Progenitor cell of endocrine pancreas (in vitro differentiated cells): Measurements from ENCODE around the gene PRSS50. TPM values are rescaled to one million over a fixed set of nuclear protein-coding genes. Genes with fewer than 3 reads are reported as not detected.

Experiments
- DNase-seq: peaks from one replicate; pipeline ENCODE4 v3.0.0; 2021; ENCODE audit warnings: low spot score; ENCODE audit not compliant: unreplicated experiment
- H3K27ac Mint-ChIP-seq: 2 replicates; pipeline ENCODE4 v1.8.0; 2021; ENCODE audit warnings: mild to moderate bottlenecking, moderate library complexity, mixed read lengths
- H3K27me3 Mint-ChIP-seq: 2 replicates; pipeline ENCODE4 v1.8.0; 2021; ENCODE audit warnings: mixed read lengths
- H3K36me3 Mint-ChIP-seq: 2 replicates; pipeline ENCODE4 v1.8.0; 2022; ENCODE audit warnings: mixed read lengths; ENCODE audit not compliant: insufficient read depth
- H3K4me1 Mint-ChIP-seq: 2 replicates; pipeline ENCODE4 v1.8.0; 2021; ENCODE audit warnings: low read depth, mixed read lengths
- H3K4me3 Mint-ChIP-seq: 2 replicates; pipeline ENCODE4 v1.8.0; 2021; ENCODE audit warnings: low read depth, mild to moderate bottlenecking, moderate library complexity, mixed read lengths
- H3K9me3 Mint-ChIP-seq: 2 replicates; pipeline ENCODE4 v1.8.0; 2021; ENCODE audit warnings: low read depth, mixed read lengths
- total RNA-seq: library from RNA; stranded (reverse); gene quantifications from 2 replicates; pipeline ENCODE4 v1.2.1, GENCODE V29; 2021
- TF ChIP-seq, protein P1 (sequence below): fragments of 200-600 bp; sonication (generic); IDR thresholded peaks from one replicate; pipeline ENCODE4 v1.5.0; 2021; ENCODE audit warnings: antibody characterized with exemption, mild to moderate bottlenecking; ENCODE audit not compliant: unreplicated experiment

The PRSS50 gene
- total RNA-seq, 1 donor from 2014 or later: 1.9 TPM

DNA sequence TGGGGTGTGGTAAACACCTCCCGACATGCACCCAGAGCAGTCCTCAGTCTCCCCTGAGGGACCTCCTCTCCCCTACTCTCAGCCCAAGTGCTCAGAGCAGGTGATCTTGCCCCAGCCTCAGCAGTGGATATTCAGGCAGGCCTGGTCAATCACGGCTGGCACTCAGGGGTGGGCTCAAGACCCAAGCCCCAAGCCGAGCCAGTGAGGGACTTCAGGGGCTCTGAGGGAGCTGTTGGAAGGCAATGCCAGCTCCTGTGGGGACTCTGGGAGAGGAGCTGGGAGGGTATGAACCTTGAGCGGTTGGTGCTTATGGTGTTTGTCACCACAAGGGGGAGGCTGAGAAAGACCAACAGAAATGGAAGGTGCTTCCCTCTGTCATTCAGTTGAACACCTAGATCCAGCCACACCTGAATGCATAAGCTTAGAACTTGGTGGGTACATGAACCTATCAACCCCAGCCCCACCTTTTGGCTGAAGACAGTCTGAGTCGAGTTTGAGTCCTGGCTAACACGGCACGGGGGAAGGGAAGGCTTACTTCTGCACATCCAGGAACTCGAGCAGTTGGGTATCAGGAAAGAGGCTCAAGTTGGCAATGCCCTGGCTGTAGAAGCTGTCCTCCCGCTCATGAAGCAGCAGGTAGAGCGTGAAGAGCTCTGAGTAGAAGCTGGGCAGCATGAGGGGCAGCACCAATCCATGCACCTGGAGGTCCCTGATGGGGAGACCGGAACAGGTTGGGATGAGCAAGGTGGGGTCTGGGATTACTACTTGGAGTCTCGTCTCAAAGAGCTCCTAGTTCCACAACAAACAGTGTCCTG is 43.4 kb downstream of the PRSS50 start:
- TF ChIP-seq, protein P1, sequence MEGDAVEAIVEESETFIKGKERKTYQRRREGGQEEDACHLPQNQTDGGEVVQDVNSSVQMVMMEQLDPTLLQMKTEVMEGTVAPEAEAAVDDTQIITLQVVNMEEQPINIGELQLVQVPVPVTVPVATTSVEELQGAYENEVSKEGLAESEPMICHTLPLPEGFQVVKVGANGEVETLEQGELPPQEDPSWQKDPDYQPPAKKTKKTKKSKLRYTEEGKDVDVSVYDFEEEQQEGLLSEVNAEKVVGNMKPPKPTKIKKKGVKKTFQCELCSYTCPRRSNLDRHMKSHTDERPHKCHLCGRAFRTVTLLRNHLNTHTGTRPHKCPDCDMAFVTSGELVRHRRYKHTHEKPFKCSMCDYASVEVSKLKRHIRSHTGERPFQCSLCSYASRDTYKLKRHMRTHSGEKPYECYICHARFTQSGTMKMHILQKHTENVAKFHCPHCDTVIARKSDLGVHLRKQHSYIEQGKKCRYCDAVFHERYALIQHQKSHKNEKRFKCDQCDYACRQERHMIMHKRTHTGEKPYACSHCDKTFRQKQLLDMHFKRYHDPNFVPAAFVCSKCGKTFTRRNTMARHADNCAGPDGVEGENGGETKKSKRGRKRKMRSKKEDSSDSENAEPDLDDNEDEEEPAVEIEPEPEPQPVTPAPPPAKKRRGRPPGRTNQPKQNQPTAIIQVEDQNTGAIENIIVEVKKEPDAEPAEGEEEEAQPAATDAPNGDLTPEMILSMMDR: no peak
- Mint-ChIP-seq H3K27ac (no peak overlapping the region), H3K9me3 (no peaks in the 10 kb centered on the region), H3K27me3 (peaks cover 73% of the 10 kb centered on the region), H3K36me3 (no peaks in the 10 kb centered on the region), H3K4me1 (peaks cover 4% of the 10 kb centered on the region), H3K4me3 (no peak overlapping the region)
- DNase-seq: no peak

DNA sequence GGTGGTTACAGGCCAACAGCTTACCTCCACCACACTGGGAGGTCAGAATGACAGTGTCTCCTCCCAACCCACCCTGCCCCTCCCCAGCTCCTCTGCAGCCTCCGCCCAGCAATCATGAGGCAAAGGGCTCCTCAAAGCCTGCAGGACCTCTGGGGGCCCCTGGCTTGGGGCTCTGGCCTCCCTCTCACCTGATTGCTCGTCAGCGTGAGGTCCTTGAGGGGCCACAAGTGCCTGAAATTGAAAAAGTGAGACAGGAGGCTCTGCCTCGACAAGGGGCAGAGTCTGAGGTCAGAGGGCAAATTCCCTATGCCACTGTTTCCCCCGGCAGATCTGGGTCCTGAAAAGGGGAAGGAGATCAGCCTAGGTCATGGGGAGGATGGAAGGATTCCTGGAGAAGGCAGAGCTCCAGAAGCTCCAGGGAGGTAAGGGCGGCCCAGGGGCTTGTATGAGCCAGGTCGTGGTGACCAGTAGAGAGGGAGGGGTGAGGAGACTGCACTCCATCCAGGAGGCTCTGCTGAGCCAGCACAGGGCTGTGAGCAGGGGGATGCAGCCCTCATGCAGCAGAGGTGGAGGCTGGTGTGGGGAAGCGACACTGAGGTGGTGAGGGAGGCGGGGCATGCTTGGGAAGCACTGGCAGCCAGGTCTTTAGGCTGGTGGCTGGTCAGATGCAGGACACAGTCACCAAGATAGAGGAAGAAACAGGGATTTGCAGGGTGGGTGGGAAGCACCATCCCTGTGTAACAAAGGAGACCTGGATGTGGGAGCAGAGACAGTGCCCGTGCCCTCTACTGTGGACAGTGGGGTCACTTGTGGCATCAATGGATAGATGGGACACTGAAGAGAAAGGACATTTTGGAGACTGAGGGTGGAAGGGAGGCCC is 44.3 kb downstream of the PRSS50 start:
- no peak for DNase-seq
- Mint-ChIP-seq H3K27me3 (peaks cover 67% of the 10 kb centered on the region), H3K4me3 (no peak overlapping the region), H3K4me1 (peaks cover 4% of the 10 kb centered on the region), H3K27ac (no peak overlapping the region), H3K9me3 (no peaks in the 10 kb centered on the region), H3K36me3 (no peaks in the 10 kb centered on the region)
- TF ChIP-seq, protein P1: no peak

DNA sequence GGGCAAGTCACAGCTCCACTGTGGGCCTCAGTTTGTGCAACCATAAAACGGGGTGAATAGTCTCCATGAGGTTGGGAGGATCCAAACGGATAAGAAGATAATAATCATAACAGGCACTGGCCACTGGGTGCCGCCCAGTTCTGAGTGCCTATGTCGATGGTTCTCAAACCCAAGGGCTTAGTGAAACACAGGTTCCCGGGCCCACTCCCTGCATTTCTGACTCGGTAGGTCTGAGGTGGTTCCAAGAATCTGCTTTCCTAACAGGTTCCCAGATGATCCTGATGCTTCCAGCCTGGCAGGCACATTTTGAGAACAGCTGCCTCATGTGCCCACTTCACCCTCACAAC is 45.3 kb downstream of the PRSS50 start:
- H3K27ac Mint-ChIP-seq: no peak overlapping the region
- H3K9me3 Mint-ChIP-seq: no peaks in the 10 kb centered on the region
- TF ChIP-seq, protein P1: no peak
- no peaks in the 10 kb centered on the region for H3K36me3 Mint-ChIP-seq
- peaks cover 4% of the 10 kb centered on the region for H3K4me1 Mint-ChIP-seq
- H3K4me3 Mint-ChIP-seq: no peak overlapping the region
- peaks cover 65% of the 10 kb centered on the region for H3K27me3 Mint-ChIP-seq
- DNase-seq: no peak

DNA sequence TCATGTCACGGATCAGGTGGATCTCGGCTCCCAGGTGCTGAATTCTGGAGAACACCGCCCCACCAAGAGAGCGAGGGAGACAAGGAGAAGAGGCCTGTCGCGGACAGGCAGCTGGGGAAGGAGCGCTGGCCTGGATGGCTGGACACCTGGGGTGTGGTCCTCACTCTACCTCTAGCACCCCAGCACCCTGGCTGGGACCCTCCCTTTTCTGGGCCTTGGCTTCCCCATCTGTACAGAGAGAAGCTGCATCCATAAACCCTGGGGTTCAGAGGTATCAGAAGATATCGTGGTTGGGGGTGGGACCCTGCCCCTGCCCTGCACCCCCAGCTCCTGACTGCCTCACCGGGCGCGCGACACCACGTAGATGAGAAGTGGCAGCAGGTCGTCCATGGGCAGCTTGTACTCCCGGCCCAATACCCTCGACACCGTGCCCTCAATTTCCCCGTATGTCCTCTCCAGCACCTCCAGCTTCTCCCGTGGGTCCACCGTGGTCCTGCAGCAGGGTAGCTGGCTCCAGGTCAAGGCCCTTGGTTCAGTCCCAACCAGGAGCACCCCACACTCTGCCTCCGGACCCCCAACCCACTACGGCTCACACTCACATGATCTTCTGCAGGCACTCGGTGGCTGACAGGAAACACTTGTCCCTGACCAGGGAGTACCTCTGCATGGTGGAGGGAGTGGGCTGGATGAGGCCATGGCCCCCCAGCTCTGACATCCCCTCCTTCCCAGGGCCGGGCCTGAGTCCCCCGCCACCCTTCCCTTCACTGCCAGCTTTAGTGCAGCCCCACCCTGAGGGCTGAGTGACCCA is 45.9 kb downstream of the PRSS50 start:
- no peaks in the 10 kb centered on the region for H3K9me3 Mint-ChIP-seq
- H3K4me3 Mint-ChIP-seq: no peak overlapping the region
- H3K27me3 Mint-ChIP-seq: peaks cover 62% of the 10 kb centered on the region
- H3K36me3 Mint-ChIP-seq: no peaks in the 10 kb centered on the region
- TF ChIP-seq, protein P1: no peak
- H3K27ac Mint-ChIP-seq: no peak overlapping the region
- peaks cover 5% of the 10 kb centered on the region for H3K4me1 Mint-ChIP-seq
- no peak for DNase-seq
